Panc1 (cell line): ENCODE measurements around the gene PTPN11. TPM values are rescaled to one million over a fixed set of nuclear protein-coding genes. Genes with fewer than 3 reads are reported as not detected.

Experiments used
- ATAC-seq: fragments of 200-7000 bp; cut with Tn5 transposase; 2 replicates; pipeline ENCODE4 v1.9.1; 2020; ENCODE audit warnings: mild to moderate bottlenecking, moderate library complexity
- BruUV-seq: library from RNA; stranded (reverse); fragments of 400-500 nt; replicated peaks from 2 replicates; lab custom pipeline; 2021; lab: Mats Ljungman, UMichigan
- CTCF ChIA-PET: fragments of 300-600 bp; sonication (Branson Sonifier 250); formaldehyde crosslinking; loops from one replicate; lab custom pipeline; 2022; ENCODE audit warnings: antibody characterized with exemption; lab: Charles Lee
- POLR2A ChIA-PET: fragments of 300-600 bp; sonication (Branson Sonifier 250); formaldehyde crosslinking; loops from one replicate; lab custom pipeline; 2022; ENCODE audit warnings: antibody characterized with exemption; lab: Charles Lee
- DNase-seq: peaks from one replicate; pipeline ENCODE4 v3.0.0-alpha.2; 2010; ENCODE audit warnings: low read depth, low spot score
- H3K27ac ChIP-seq: 2 replicates; pipeline ENCODE4 v1.5.1; 2011; ENCODE audit warnings: mild to moderate bottlenecking, low read length, inconsistent platforms
- H3K27me3 ChIP-seq: fragments of 200-500 bp; sonication (Bioruptor generic); 2 replicates; pipeline ENCODE4 v1.6.0; 2014; ENCODE audit warnings: low read length, inconsistent platforms; ENCODE audit not compliant: control insufficient read depth, insufficient read depth
- H3K36me3 ChIP-seq: fragments of 200-500 bp; sonication (Bioruptor generic); 2 replicates; pipeline ENCODE4 v1.5.1; 2014; ENCODE audit warnings: inconsistent platforms, mild to moderate bottlenecking, low read length, moderate library complexity; ENCODE audit not compliant: control insufficient read depth, insufficient read depth
- H3K4me1 ChIP-seq: 2 replicates; pipeline ENCODE4 v1.5.1; 2011; ENCODE audit warnings: inconsistent platforms, mild to moderate bottlenecking, low read length, moderate library complexity; ENCODE audit not compliant: control insufficient read depth, insufficient read depth
- H3K4me3 ChIP-seq, 2 experiments: 2 replicates each; pipeline ENCODE4 v1.5.1; 2011 to 2012; ENCODE audit warnings: low read depth in 2 of 2, low read length in 2 of 2, mild to moderate bottlenecking in 2 of 2, inconsistent platforms in 1 of 2, moderate library complexity in 1 of 2
- H3K9me3 ChIP-seq: fragments of 200-500 bp; sonication (Bioruptor generic); 2 replicates; pipeline ENCODE4 v1.5.1; 2014; ENCODE audit warnings: low read depth, mild to moderate bottlenecking, inconsistent platforms, low read length, moderate library complexity; ENCODE audit not compliant: control insufficient read depth, insufficient read depth
- CTCF ChIP-seq: fragments of 450-650 bp; IDR thresholded peaks from 2 replicates; pipeline ENCODE4 v1.5.1; 2017; ENCODE audit warnings: mild to moderate bottlenecking
- POLR2AphosphoS5 ChIP-seq: IDR thresholded peaks from 2 replicates; pipeline ENCODE4 v1.6.1; 2012; ENCODE audit warnings: mild to moderate bottlenecking, low read depth, low read length, moderate library complexity
- REST ChIP-seq, 2 experiments: IDR thresholded peaks; 2 replicates each; pipeline ENCODE4 v1.6.1; 2011 to 2012; ENCODE audit warnings: low read depth in 2 of 2, control low read depth in 1 of 2, low read length in 1 of 2, mild to moderate bottlenecking in 1 of 2, moderate library complexity in 1 of 2; ENCODE audit not compliant: insufficient read depth in 1 of 2
- SIN3A ChIP-seq: IDR thresholded peaks from 2 replicates; pipeline ENCODE4 v1.6.1; 2012; ENCODE audit warnings: low read depth, mild to moderate bottlenecking, low read length, moderate library complexity, borderline replicate concordance; ENCODE audit not compliant: insufficient read depth
- TCF7L2 ChIP-seq: IDR thresholded peaks from 2 replicates; pipeline ENCODE4 v1.6.1; 2011; ENCODE audit warnings: mild to moderate bottlenecking, low read depth, low read length, inconsistent platforms
- in situ Hi-C: cut with HindIII; loops from 2 replicates; pipeline ENCODE4 v1.10.0; 2016; ENCODE audit warnings: low sequenced_read_pairs, low pct_unique_long_range_greater_than_20kb
- intact Hi-C: fragments of 100-400 bp; cut with micrococcal nuclease; formaldehyde crosslinking; loops from one replicate; pipeline ENCODE4 v1.10.0; 2022; ENCODE audit not compliant: unreplicated experiment
- total RNA-seq: library from RNA; stranded (reverse); gene quantifications from one replicate; pipeline ENCODE4 v1.2.1, GENCODE V29; 2021; ENCODE audit not compliant: unreplicated experiment

PTPN11 gene
- total RNA-seq, 1 experiment from 2014 or later: 139 TPM

- Histone ChIP-seq H3K36me3 (no peaks in the 10 kb centered on the region), H3K9me3 (no peaks in the 10 kb centered on the region), H3K4me1 (no peaks in the 10 kb centered on the region), H3K27ac (no peak overlapping the region), H3K27me3 (no peaks in the 10 kb centered on the region), H3K4me3 (no peak overlapping the region)
- DNase-seq (no peak), ATAC-seq (no peak)
- BruUV-seq: no TSS peak
- in situ Hi-C loops (no loop called here), intact Hi-C loops (no loop called here)
- ChIA-PET CTCF (no interaction called here), POLR2A (interaction anchor here (0.7 kb wide), 1 partner anchor 1582 kb away, joined by 4 read pairs; no protein-coding TSS in a partner anchor)
- TF ChIP-seq REST (IDR thresholded peaks at IDR 0.05; ENCODE audit: insufficient read depth in 1 of 2, low read depth in 2 of 2, low read length in 1 of 2): no peak
- no peak for TF ChIP-seq SIN3A
- no peak for TF ChIP-seq TCF7L2
- no peak for TF ChIP-seq POLR2AphosphoS5
- TF ChIP-seq CTCF: no peak
These were observed 45.9 kb downstream of the PTPN11 start for GRCh38 chr12:112464605-112465004.

GRCh38 chr12:112466011-112466422, 47.3 kb downstream of the PTPN11 start:
- no TSS peak for BruUV-seq
- Histone ChIP-seq H3K27me3 (no peaks in the 10 kb centered on the region), H3K9me3 (no peaks in the 10 kb centered on the region), H3K4me3 (no peak overlapping the region), H3K4me1 (no peaks in the 10 kb centered on the region), H3K27ac (no peak overlapping the region), H3K36me3 (no peaks in the 10 kb centered on the region)
- ATAC-seq (no peak), DNase-seq (no peak)
- in situ Hi-C loops: no loop called here
- TF ChIP-seq SIN3A (no peak), POLR2AphosphoS5 (no peak), REST (IDR thresholded peaks at IDR 0.05; ENCODE audit: insufficient read depth in 1 of 2, low read depth in 2 of 2, low read length in 1 of 2) (no peak), TCF7L2 (no peak), CTCF (no peak)
- ChIA-PET CTCF (no interaction called here), POLR2A (no interaction called here)
- intact Hi-C loops: no loop called here
